Cardiac muscle cell (in vitro differentiated cells and primary cell): Measurements from ENCODE around the gene DMWD. TPM values are rescaled to one million over a fixed set of nuclear protein-coding genes. Genes with fewer than 3 reads are reported as not detected.
A peak's percentile ranks its signal among the peaks of the same experiment; 100 is the strongest.

Experiments
- DNase-seq, 2 donors: peaks; one replicate each; pipeline versions ENCODE4 v3.0.0 to v3.0.0-alpha.2; 2010 to 2017; ENCODE audit warnings: low read depth in 1 of 2, low spot score in 1 of 2
- H3K27ac ChIP-seq: fragments of 200-600 bp; sonication (generic); 2 replicates; pipeline ENCODE4 v1.5.1; 2016
- H3K27me3 ChIP-seq: fragments of 200-600 bp; sonication (generic); 2 replicates; pipeline ENCODE4 v1.6.0; 2016; ENCODE audit warnings: control low read depth
- H3K36me3 ChIP-seq: fragments of 200-600 bp; sonication (generic); 2 replicates; pipeline ENCODE4 v1.5.1; 2016; ENCODE audit warnings: control low read depth
- H3K4me1 ChIP-seq: fragments of 200-600 bp; sonication (generic); 2 replicates; pipeline ENCODE4 v1.8.1; 2017; ENCODE audit warnings: low read depth, mild to moderate bottlenecking, mixed run types
- H3K4me3 ChIP-seq: fragments of 200-600 bp; sonication (generic); 2 replicates; pipeline ENCODE4 v1.5.1; 2016; ENCODE audit warnings: mild to moderate bottlenecking
- H3K9me3 ChIP-seq: fragments of 200-600 bp; sonication (generic); 2 replicates; pipeline ENCODE4 v1.5.1; 2017; ENCODE audit warnings: low read depth, mild to moderate bottlenecking, control low read depth
- CTCF ChIP-seq: IDR thresholded peaks from 2 replicates; pipeline ENCODE4 v1.5.1; 2012; ENCODE audit warnings: low read depth, mild to moderate bottlenecking, low read length
- polyA plus RNA-seq: library from polyadenylated mRNA; unstranded; fragments of >200 nt; fragmentation: Nextera tagmentation; extraction: Ambion mirVana; gene quantifications from 2 replicates; pipeline ENCODE4 v1.2.1, GENCODE V29; 2016
- total RNA-seq: library from RNA; depleted of rRNA; stranded (reverse); fragments of >200 nt; gene quantifications from 2 replicates; pipeline ENCODE4 v1.2.3, GENCODE V29; 2016

Gene DMWD
- total and polyA plus RNA-seq, 2 experiments from 2014 or later, result 112 to 138 TPM

DNA sequence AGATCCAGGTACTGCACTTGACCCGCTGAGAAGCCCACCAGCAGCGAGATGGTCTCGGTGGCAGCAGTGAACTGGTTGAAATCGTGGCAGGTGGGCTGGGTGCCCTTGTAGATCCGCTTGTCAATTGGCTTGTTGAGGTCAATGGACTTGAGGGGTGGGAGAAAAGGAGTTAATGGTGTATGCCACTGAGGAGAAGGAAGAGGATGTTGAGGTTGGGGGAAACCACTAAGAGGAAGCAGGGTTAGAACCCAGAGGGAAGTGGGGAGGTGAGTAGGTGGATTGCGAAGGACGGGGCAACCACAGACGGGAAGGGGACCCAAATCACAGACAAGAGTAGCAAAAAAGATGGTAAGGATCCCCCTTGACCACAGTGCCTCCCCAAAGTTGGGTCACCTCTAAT lies 1.7 kb downstream of the DMWD start:
- Histone ChIP-seq H3K4me3 (peak overlapping the region; percentile 98), H3K36me3 (peaks cover 20% of the 10 kb centered on the region)

GRCh38 chr19:45789035-45789786 lies 3.4 kb downstream of the DMWD start:
- TF ChIP-seq CTCF, result no peak
- H3K9me3 ChIP-seq, result no peaks in the 10 kb centered on the region
- no peak overlapping the region for H3K27ac ChIP-seq
- peaks cover 15% of the 10 kb centered on the region for H3K4me1 ChIP-seq
- no peaks in the 10 kb centered on the region for H3K27me3 ChIP-seq
- no peak overlapping the region for H3K4me3 ChIP-seq
- peaks cover 26% of the 10 kb centered on the region for H3K36me3 ChIP-seq
- DNase-seq, result no peak

More for the DNA sequence above, 1.7 kb downstream of the DMWD start:
- Histone ChIP-seq H3K4me1 (peaks cover 10% of the 10 kb centered on the region), H3K9me3 (no peaks in the 10 kb centered on the region), H3K27me3 (no peaks in the 10 kb centered on the region), H3K27ac (no peak overlapping the region)
- no peak for DNase-seq
- TF ChIP-seq CTCF, result no peak

GRCh38 chr19:45786533-45786894 lies 6.1 kb downstream of the DMWD start:
- no peak for TF ChIP-seq CTCF
- Histone ChIP-seq H3K27me3 (no peaks in the 10 kb centered on the region), H3K9me3 (no peaks in the 10 kb centered on the region), H3K27ac (no peak overlapping the region), H3K4me1 (peaks cover 34% of the 10 kb centered on the region), H3K4me3 (no peak overlapping the region), H3K36me3 (peaks cover 26% of the 10 kb centered on the region)
- DNase-seq, result no peak

DNA sequence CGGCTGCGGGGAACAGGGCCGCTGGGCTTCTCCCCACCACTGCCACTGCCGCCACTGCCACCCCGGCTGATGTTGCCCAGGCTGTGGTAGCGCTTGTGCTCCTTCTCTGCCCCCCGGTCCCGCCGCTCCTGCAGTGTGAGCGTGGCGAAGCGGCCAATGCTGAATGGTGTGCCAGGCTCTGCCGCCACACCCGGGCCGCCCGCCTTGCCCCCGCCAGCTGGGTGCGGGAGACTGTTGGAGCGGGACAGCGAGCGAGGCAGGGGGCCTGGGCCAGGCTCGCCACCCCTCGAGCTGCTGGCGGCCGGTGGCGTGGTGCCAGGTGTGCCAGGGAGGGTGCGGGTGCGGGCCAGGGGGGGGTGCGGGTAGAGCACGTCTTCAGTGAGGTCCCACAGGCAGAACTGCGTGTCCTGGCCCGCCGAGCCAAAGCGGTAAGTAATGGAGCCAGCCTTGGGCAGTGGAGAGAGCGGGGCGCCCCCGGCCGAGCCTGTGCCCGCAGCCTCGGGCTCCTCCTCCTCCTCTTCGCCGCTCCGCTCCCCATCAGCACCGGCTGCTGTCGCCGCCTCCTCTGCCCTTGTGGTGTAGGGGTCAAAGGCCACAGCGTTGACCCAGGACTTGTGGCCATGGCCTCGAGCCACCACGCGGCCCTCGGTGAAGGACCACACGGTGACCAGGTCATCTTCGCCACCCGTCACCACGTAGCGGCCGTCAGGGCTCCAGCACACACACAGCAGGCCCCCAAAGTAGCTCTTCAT lies 6.7 kb downstream of the DMWD start:
- no peak overlapping the region for H3K27ac ChIP-seq
- no peaks in the 10 kb centered on the region for H3K27me3 ChIP-seq
- H3K4me3 ChIP-seq, result no peak overlapping the region
- H3K36me3 ChIP-seq, result peaks cover 26% of the 10 kb centered on the region
- no peak for DNase-seq
- no peaks in the 10 kb centered on the region for H3K9me3 ChIP-seq
- no peak for TF ChIP-seq CTCF
- peaks cover 36% of the 10 kb centered on the region for H3K4me1 ChIP-seq

GRCh38 chr19:45785097-45785496 lies 7.5 kb downstream of the DMWD start:
- H3K4me3 ChIP-seq, result no peak overlapping the region
- peaks cover 43% of the 10 kb centered on the region for H3K4me1 ChIP-seq
- peak overlapping the region; percentile 97 for H3K27ac ChIP-seq
- no peak for TF ChIP-seq CTCF
- H3K27me3 ChIP-seq, result no peaks in the 10 kb centered on the region
- DNase-seq, result no peak
- H3K36me3 ChIP-seq, result peaks cover 26% of the 10 kb centered on the region
- H3K9me3 ChIP-seq, result no peaks in the 10 kb centered on the region
